Smooth muscle cell (in vitro differentiated cells): ENCODE measurements around the gene BTBD16. TPM values are rescaled to one million over a fixed set of nuclear protein-coding genes. Genes with fewer than 3 reads are reported as not detected.

Source experiments
- DNase-seq: peaks from one replicate; lab custom pipeline; 2025; ENCODE audit not compliant: unreplicated experiment; lab: John Stamatoyannopoulos, UW
- H2AFZ ChIP-seq: fragments of 200-600 bp; sonication (generic); 2 replicates; pipeline ENCODE4 v1.6.0; 2016; ENCODE audit warnings: antibody characterized with exemption, low read depth, mild to moderate bottlenecking
- H3F3A ChIP-seq: fragments of 200-600 bp; sonication (generic); 2 replicates; pipeline ENCODE4 v1.6.0; 2017; ENCODE audit warnings: antibody characterized with exemption, low read depth
- H3K27ac ChIP-seq: fragments of 200-600 bp; sonication (generic); 2 replicates; pipeline ENCODE4 v1.5.1; 2016; ENCODE audit warnings: low read depth, mild to moderate bottlenecking
- H3K27me3 ChIP-seq: fragments of 200-600 bp; sonication (generic); 2 replicates; pipeline ENCODE4 v1.6.1; 2016; ENCODE audit warnings: low read depth, mild to moderate bottlenecking
- H3K36me3 ChIP-seq: fragments of 200-600 bp; sonication (generic); 2 replicates; pipeline ENCODE4 v1.5.1; 2016; ENCODE audit warnings: low read depth
- H3K4me1 ChIP-seq: fragments of 200-600 bp; sonication (generic); 2 replicates; pipeline ENCODE4 v1.5.1; 2016; ENCODE audit warnings: low read depth
- H3K4me2 ChIP-seq: fragments of 200-600 bp; sonication (generic); 2 replicates; pipeline ENCODE4 v1.6.0; 2016; ENCODE audit warnings: mild to moderate bottlenecking
- H3K4me3 ChIP-seq: fragments of 200-600 bp; sonication (generic); 2 replicates; pipeline ENCODE4 v1.5.1; 2016; ENCODE audit warnings: mild to moderate bottlenecking
- H3K79me2 ChIP-seq: fragments of 200-600 bp; sonication (generic); 2 replicates; pipeline ENCODE4 v1.6.0; 2016; ENCODE audit warnings: low read depth, mild to moderate bottlenecking
- H3K9ac ChIP-seq: fragments of 200-600 bp; sonication (generic); 2 replicates; pipeline ENCODE4 v1.6.0; 2016; ENCODE audit warnings: low read depth
- H3K9me3 ChIP-seq: fragments of 200-600 bp; sonication (generic); replicated peaks from 2 replicates; pipeline ENCODE4 v1.5.1; 2016; ENCODE audit warnings: low read depth
- H4K20me1 ChIP-seq: fragments of 200-600 bp; sonication (generic); 2 replicates; pipeline ENCODE4 v1.6.0; 2016; ENCODE audit warnings: low read depth
- CTCF ChIP-seq: fragments of 200-600 bp; sonication (generic); IDR thresholded peaks from 2 replicates; pipeline ENCODE4 v1.5.1; 2017; ENCODE audit warnings: borderline replicate concordance, mild to moderate bottlenecking, antibody characterized with exemption; ENCODE audit not compliant: insufficient read depth, poor library complexity, severe bottlenecking
- WGBS: methylation state at CpG from one replicate; pipeline ENCODE4 v1.1.7; 2016; ENCODE audit warnings: low lambda C conversion rate; 5-methylcytosine and 5-hydroxymethylcytosine counted together
- polyA plus RNA-seq: library from polyadenylated mRNA; unstranded; fragments of >200 nt; fragmentation: Nextera tagmentation; extraction: Ambion mirVana; gene quantifications from 2 replicates; pipeline ENCODE4 v1.2.1, GENCODE V29; 2016
- total RNA-seq: library from RNA; depleted of rRNA; stranded (reverse); fragments of >200 nt; gene quantifications from 2 replicates; pipeline ENCODE4 v1.2.3, GENCODE V29; 2014

Gene BTBD16
- total and polyA plus RNA-seq, 2 experiments from 2014 or later = not detected

DNA sequence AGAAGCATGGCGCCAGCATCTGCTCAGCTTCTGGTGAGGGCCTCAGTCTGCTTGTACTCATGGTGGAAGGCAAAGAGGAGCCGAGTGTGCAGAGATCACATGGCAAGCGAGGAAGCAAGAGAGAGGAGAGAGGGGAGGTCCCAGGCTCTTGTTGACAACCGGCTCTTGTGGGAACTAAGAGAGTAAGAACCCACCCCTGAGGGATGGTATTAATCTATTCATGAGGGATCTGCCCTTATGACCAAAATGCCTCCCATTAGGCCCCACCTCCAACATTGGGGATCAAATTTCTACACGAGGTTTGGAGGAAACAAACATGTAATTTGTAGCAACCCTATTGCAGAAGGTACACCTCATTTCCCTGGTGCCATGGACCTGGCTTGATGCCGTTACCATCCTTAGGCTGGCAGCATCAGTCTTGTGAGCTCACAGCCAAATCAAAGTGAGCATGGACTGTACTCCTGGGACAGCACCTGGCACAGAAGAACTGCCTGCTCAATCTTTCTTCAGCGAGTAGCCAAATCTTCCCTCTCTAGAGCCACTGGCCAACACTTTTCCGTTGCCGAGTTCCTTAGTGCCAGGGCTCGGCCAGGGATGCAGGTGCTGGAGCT lies 6.5 kb downstream of the BTBD16 start:
- H3K9ac ChIP-seq = no peak overlapping the region
- no peaks in the 10 kb centered on the region for H3K27me3 ChIP-seq
- 92% methylated on average over 10 of the region's 10 CpGs for WGBS
- H3K27ac ChIP-seq = no peak overlapping the region
- H3K4me2 ChIP-seq = no peak overlapping the region
- no peak for TF ChIP-seq CTCF
- no peak overlapping the region for H3K4me3 ChIP-seq
- H3K4me1 ChIP-seq = no peaks in the 10 kb centered on the region
- H3K36me3 ChIP-seq = no peaks in the 10 kb centered on the region
- no peaks in the 10 kb centered on the region for H3K79me2 ChIP-seq
- no peaks in the 10 kb centered on the region for H4K20me1 ChIP-seq
- no peak for DNase-seq
- no peak overlapping the region for H2AFZ ChIP-seq
- no peaks in the 10 kb centered on the region for H3F3A ChIP-seq
- no peaks in the 10 kb centered on the region for H3K9me3 ChIP-seq

DNA sequence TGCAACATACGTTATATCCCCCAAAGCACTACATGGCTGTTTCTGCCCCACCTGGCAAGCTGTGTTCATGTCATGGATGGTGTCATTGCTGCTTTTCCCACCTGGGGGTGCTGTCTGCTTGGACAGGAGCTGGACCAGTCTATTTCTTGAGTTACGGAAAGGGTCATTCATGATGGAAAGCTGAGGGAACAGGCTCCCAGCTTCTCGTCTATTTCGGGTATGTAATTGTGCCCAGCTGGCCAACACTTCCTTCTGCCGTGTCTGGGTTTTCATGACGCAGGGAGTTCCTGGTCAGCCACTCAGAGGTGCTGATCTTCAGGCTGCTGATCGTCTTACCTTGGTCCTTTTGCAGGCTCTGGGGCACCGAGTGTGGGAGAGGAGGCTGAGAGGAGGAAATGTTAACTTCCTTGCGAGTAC lies 8.6 kb downstream of the BTBD16 start:
- Histone ChIP-seq H3K27me3 (no peaks in the 10 kb centered on the region), H3K79me2 (no peaks in the 10 kb centered on the region), H3K9ac (no peak overlapping the region), H3F3A (no peaks in the 10 kb centered on the region), H2AFZ (no peak overlapping the region), H3K9me3 (no peaks in the 10 kb centered on the region), H3K4me3 (no peak overlapping the region), H3K4me2 (no peak overlapping the region), H3K36me3 (no peaks in the 10 kb centered on the region), H3K4me1 (no peaks in the 10 kb centered on the region), H3K27ac (no peak overlapping the region), H4K20me1 (no peaks in the 10 kb centered on the region)
- TF ChIP-seq CTCF = peak; percentile 58
- DNase-seq = no peak
- WGBS = 52% methylated on average over 9 of the region's 9 CpGs

DNA sequence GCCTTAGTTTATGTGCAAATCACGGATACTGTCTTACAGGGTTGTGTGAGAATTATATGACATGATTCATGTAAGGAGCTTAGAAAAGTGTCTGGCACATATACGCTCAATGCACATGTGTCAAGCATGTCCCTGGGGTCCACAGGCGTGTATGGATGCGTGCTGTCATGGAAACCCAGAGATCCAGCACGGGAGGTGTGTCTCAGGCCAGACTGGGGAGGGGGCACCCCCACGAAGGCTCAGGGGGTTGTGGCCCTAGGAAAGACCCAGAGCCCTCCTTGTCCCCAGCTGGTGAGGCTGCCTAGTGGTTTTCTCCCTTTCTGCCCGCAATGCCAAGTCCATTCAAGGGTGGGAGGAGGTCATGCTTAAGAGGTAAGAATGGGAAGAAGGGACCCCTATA lies 9.1 kb downstream of the BTBD16 start:
- Histone ChIP-seq H3K4me2 (no peak overlapping the region), H3K9me3 (no peaks in the 10 kb centered on the region), H2AFZ (no peak overlapping the region), H3K36me3 (no peaks in the 10 kb centered on the region), H3K4me1 (no peaks in the 10 kb centered on the region), H4K20me1 (no peaks in the 10 kb centered on the region), H3K4me3 (no peak overlapping the region), H3F3A (no peaks in the 10 kb centered on the region), H3K27me3 (no peaks in the 10 kb centered on the region), H3K27ac (no peak overlapping the region), H3K79me2 (no peaks in the 10 kb centered on the region), H3K9ac (no peak overlapping the region)
- TF ChIP-seq CTCF = no peak
- WGBS = 81% methylated on average over 7 of the region's 7 CpGs
- no peak for DNase-seq

DNA sequence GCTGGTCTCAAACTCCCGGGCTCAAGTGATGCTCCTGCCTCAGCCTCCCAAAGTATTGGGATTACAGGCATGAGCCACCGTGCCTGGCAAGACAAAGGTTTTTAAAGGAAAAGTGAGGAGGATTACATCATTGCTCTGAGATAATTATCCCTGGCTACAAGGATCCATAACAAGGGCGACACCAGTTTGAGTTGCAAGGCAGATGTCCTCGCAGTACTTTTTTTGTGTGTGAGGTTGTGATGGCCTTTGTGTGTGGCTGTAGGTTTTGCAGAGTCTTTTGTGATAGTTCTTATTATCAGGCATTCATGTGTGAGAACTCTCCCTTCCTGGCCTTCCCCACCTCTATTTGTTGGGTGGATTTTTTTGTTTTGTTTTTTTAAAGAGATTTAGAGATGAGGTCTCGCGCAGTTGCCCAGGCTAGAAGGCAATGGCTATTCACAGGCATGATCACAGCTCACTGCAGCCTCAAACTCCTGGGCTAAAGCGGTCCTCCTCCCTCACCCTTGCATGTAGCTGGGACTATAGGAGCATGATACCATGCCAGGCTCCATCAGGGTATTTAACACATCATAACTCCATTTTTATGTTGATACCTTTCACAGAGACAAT lies 10.0 kb downstream of the BTBD16 start:
- Histone ChIP-seq H3K9me3 (no peaks in the 10 kb centered on the region), H3F3A (no peaks in the 10 kb centered on the region), H3K4me3 (no peak overlapping the region), H2AFZ (no peak overlapping the region), H3K9ac (no peak overlapping the region), H3K4me1 (no peaks in the 10 kb centered on the region), H3K36me3 (no peaks in the 10 kb centered on the region), H3K27me3 (no peaks in the 10 kb centered on the region), H3K27ac (no peak overlapping the region), H3K79me2 (no peaks in the 10 kb centered on the region), H3K4me2 (no peak overlapping the region), H4K20me1 (no peaks in the 10 kb centered on the region)
- TF ChIP-seq CTCF = no peak
- 97% methylated on average over 7 of the region's 7 CpGs for WGBS
- no peak for DNase-seq
